Thymus (tissue), 11 donors: ENCODE measurements around the gene DNASE1L1. TPM values are rescaled to one million over a fixed set of nuclear protein-coding genes. Genes with fewer than 3 reads are reported as not detected.

Experiments used
- DNase-seq, 9 donors: peaks; one replicate each; pipeline ENCODE4 v3.0.0-alpha.2; 2013; ENCODE audit warnings: low spot score in 9 of 9, low read depth in 6 of 9, missing footprints in 1 of 9
- H3K27ac ChIP-seq, 2 donors: one replicate each; pipeline ENCODE4 v1.5.1; 2013; ENCODE audit warnings: control low read depth in 1 of 2, low read depth in 1 of 2, low read length in 1 of 2, mild to moderate bottlenecking in 1 of 2, moderate library complexity in 1 of 2
- H3K27me3 ChIP-seq, 2 donors: one replicate each; pipeline ENCODE4 v1.5.1; 2013; ENCODE audit warnings: low read length in 1 of 2; ENCODE audit not compliant: control insufficient read depth in 2 of 2, insufficient read depth in 1 of 2
- H3K36me3 ChIP-seq, 2 donors: one replicate each; pipeline ENCODE4 v1.5.1; 2013; ENCODE audit warnings: low read length in 1 of 2, mild to moderate bottlenecking in 1 of 2, moderate library complexity in 1 of 2; ENCODE audit not compliant: control insufficient read depth in 2 of 2, insufficient read depth in 2 of 2
- H3K4me1 ChIP-seq, 2 donors: one replicate each; pipeline ENCODE4 v1.5.1; 2013; ENCODE audit warnings: low read length in 2 of 2; ENCODE audit not compliant: control insufficient read depth in 2 of 2, insufficient read depth in 2 of 2
- H3K4me3 ChIP-seq, 2 donors: one replicate each; pipeline ENCODE4 v1.5.1; 2013; ENCODE audit warnings: low read length in 2 of 2, control low read depth in 1 of 2, mild to moderate bottlenecking in 1 of 2
- H3K9me3 ChIP-seq, 2 donors: one replicate each; pipeline ENCODE4 v1.5.1; 2013; ENCODE audit warnings: low read length in 1 of 2, mild to moderate bottlenecking in 1 of 2; ENCODE audit not compliant: control insufficient read depth in 2 of 2, insufficient read depth in 1 of 2
- WGBS: extraction: QIAGEN DNeasy Blood & Tissue Kit; methylation state at CpG from one replicate; pipeline ENCODE4 v1.1.7; 2013; 5-methylcytosine and 5-hydroxymethylcytosine counted together
- polyA plus RNA-seq: library from polyadenylated mRNA; stranded (reverse); fragments of 200-250 nt; gene quantifications from one replicate; pipeline ENCODE4 v1.2.3, GENCODE V29; 2013
- total RNA-seq: library from RNA; stranded (reverse); fragments of 120-200 nt; gene quantifications from one replicate; pipeline ENCODE4 v1.2.4, GENCODE V29; 2013
- donor health status: healthy.

Gene DNASE1L1
- total and polyA plus RNA-seq, 2 donors, result 10.1 to 23.0 TPM

- H3K36me3 ChIP-seq, result peaks cover 5 to 11% of the 10 kb centered on the region in 2 donors
- H3K27ac ChIP-seq, result no peak overlapping the region
- peaks cover 0 to 7% of the 10 kb centered on the region in 2 donors for H3K4me1 ChIP-seq
- H3K9me3 ChIP-seq, result no peaks in the 10 kb centered on the region
- DNase-seq, result no peak
- no peak overlapping the region for H3K4me3 ChIP-seq
- 84% methylated on average over 7 of the region's 7 CpGs for WGBS
- no peaks in the 10 kb centered on the region for H3K27me3 ChIP-seq
Measured at GRCh38 chrX:154417157-154417556, 8.1 kb upstream of the DNASE1L1 start.

GRCh38 chrX:154413142-154413541 is 4.1 kb upstream of the DNASE1L1 start:
- Histone ChIP-seq H3K9me3 (no peaks in the 10 kb centered on the region), H3K4me3 (no peak overlapping the region), H3K36me3 (peaks cover 4 to 5% of the 10 kb centered on the region in 2 donors), H3K4me1 (peaks cover 0 to 16% of the 10 kb centered on the region in 2 donors), H3K27ac (no peak overlapping the region), H3K27me3 (no peaks in the 10 kb centered on the region)
- DNase-seq, result no peak
- 93% methylated on average over 8 of the region's 8 CpGs for WGBS

- H3K4me3 ChIP-seq, result peak overlapping the region; percentile 58 to 61
- peaks cover 0 to 16% of the 10 kb centered on the region in 2 donors for H3K4me1 ChIP-seq
- WGBS, result 8% methylated on average over 4 of the region's 4 CpGs
- DNase-seq, result peak in 2 of 9 donors; percentile 35 to 63
- H3K27me3 ChIP-seq, result no peaks in the 10 kb centered on the region
- H3K27ac ChIP-seq, result peak overlapping the region; percentile 80 to 91
- H3K36me3 ChIP-seq, result peaks cover 4 to 5% of the 10 kb centered on the region in 2 donors
- H3K9me3 ChIP-seq, result no peaks in the 10 kb centered on the region
Measured at GRCh38 chrX:154412468-154412867, 3.4 kb upstream of the DNASE1L1 start.

- Histone ChIP-seq H3K36me3 (peaks cover 4 to 5% of the 10 kb centered on the region in 2 donors), H3K4me3 (peak overlapping the region; percentile 58 to 61), H3K27me3 (no peaks in the 10 kb centered on the region), H3K27ac (peak overlapping the region; percentile 80 to 91), H3K9me3 (no peaks in the 10 kb centered on the region), H3K4me1 (peaks cover 0 to 16% of the 10 kb centered on the region in 2 donors)
- peak in 2 of 9 donors; percentile 44 to 75 for DNase-seq
- under 1% methylated on average over 29 of the region's 29 CpGs for WGBS
Measured at GRCh38 chrX:154411981-154412340, 2.9 kb upstream of the DNASE1L1 start.

- Histone ChIP-seq H3K9me3 (no peaks in the 10 kb centered on the region), H3K27ac (no peak overlapping the region), H3K4me3 (peak overlapping the region; percentile 5 to 38), H3K27me3 (no peaks in the 10 kb centered on the region), H3K4me1 (peaks cover 0 to 16% of the 10 kb centered on the region in 2 donors), H3K36me3 (peaks cover 4 to 5% of the 10 kb centered on the region in 2 donors)
- no peak for DNase-seq
- WGBS, result 54% methylated on average over 10 of the region's 10 CpGs
Measured at GRCh38 chrX:154408659-154409221, 314 bp downstream of the DNASE1L1 start.

- 97% methylated on average over 16 of the region's 16 CpGs for WGBS
- H3K4me3 ChIP-seq, result no peak overlapping the region
- H3K27me3 ChIP-seq, result no peaks in the 10 kb centered on the region
- peaks cover 0 to 11% of the 10 kb centered on the region in 2 donors for H3K4me1 ChIP-seq
- H3K9me3 ChIP-seq, result no peaks in the 10 kb centered on the region
- DNase-seq, result no peak
- no peak overlapping the region for H3K27ac ChIP-seq
- H3K36me3 ChIP-seq, result peaks cover 16 to 18% of the 10 kb centered on the region in 2 donors
Measured at GRCh38 chrX:154404625-154405192, 4.3 kb downstream of the DNASE1L1 start.

GRCh38 chrX:154403858-154404257 is 5.2 kb downstream of the DNASE1L1 start:
- DNase-seq, result no peak
- Histone ChIP-seq H3K27ac (no peak overlapping the region), H3K27me3 (no peaks in the 10 kb centered on the region), H3K36me3 (peaks cover 23 to 25% of the 10 kb centered on the region in 2 donors), H3K4me3 (no peak overlapping the region), H3K9me3 (no peaks in the 10 kb centered on the region), H3K4me1 (peaks cover 0 to 14% of the 10 kb centered on the region in 2 donors)
- WGBS, result 98% methylated on average over 4 of the region's 4 CpGs

- Histone ChIP-seq H3K36me3 (peaks cover 23 to 26% of the 10 kb centered on the region in 2 donors), H3K27ac (no peak overlapping the region), H3K9me3 (no peaks in the 10 kb centered on the region), H3K4me3 (no peak overlapping the region), H3K27me3 (no peaks in the 10 kb centered on the region), H3K4me1 (peaks cover 0 to 11% of the 10 kb centered on the region in 2 donors)
- 95% methylated on average over 10 of the region's 10 CpGs for WGBS
- DNase-seq, result no peak
Measured at GRCh38 chrX:154403192-154403591, 5.9 kb downstream of the DNASE1L1 start.

GRCh38 chrX:154402622-154403127 is 6.4 kb downstream of the DNASE1L1 start:
- H3K36me3 ChIP-seq, result peaks cover 23 to 26% of the 10 kb centered on the region in 2 donors
- H3K27ac ChIP-seq, result no peak overlapping the region
- DNase-seq, result no peak
- WGBS, result 96% methylated on average over 19 of the region's 19 CpGs
- H3K4me3 ChIP-seq, result no peak overlapping the region
- H3K27me3 ChIP-seq, result no peaks in the 10 kb centered on the region
- H3K9me3 ChIP-seq, result no peaks in the 10 kb centered on the region
- peaks cover 0 to 11% of the 10 kb centered on the region in 2 donors for H3K4me1 ChIP-seq
